Measurements from ENCODE around the gene PCSK6. TPM values are rescaled to one million over a fixed set of nuclear protein-coding genes. Genes with fewer than 3 reads are reported as not detected.

Gene PCSK6
- total and polyA plus RNA-seq, 7 donors, result 2.9 to 10.3 (median 6.4) TPM

GRCh38 chr15:101526890-101527289 is 37.4 kb upstream of the PCSK6 start:
- TF ChIP-seq EP300 (IDR thresholded peaks at IDR 0.05), result no peak
- no peak for TF ChIP-seq POLR2A (IDR thresholded peaks at IDR 0.05)
- no peak for TF ChIP-seq CTCF (IDR thresholded peaks at IDR 0.05)
- no peak for TF ChIP-seq POLR2AphosphoS5 (IDR thresholded peaks at IDR 0.05)
- intact Hi-C loops (cut with DNase I), result no loop called here
- Histone ChIP-seq H3K27me3 (no peaks in the 10 kb centered on the region), H3K27ac (no peak overlapping the region), H3K4me3 (no peak overlapping the region), H3K36me3 (no peaks in the 10 kb centered on the region), H3K9me3 (no peaks in the 10 kb centered on the region), H3K4me1 (peaks cover 0 to 23% (median 18%) of the 10 kb centered on the region in 4 donors)
- 80 to 84% methylated on average over 7 of the region's 7 CpGs for WGBS, 2 donors
- no peak for DNase-seq

GRCh38 chr15:101526442-101526841 is 36.9 kb upstream of the PCSK6 start:
- Histone ChIP-seq H3K27me3 (no peaks in the 10 kb centered on the region), H3K27ac (no peak overlapping the region), H3K4me3 (no peak overlapping the region), H3K36me3 (no peaks in the 10 kb centered on the region), H3K4me1 (peaks cover 0 to 23% (median 18%) of the 10 kb centered on the region in 4 donors), H3K9me3 (no peaks in the 10 kb centered on the region)
- 87 to 89% methylated on average over 13 of the region's 13 CpGs for WGBS, 2 donors
- intact Hi-C loops (cut with DNase I), result no loop called here
- DNase-seq, result no peak
- TF ChIP-seq POLR2A (IDR thresholded peaks at IDR 0.05) (no peak), CTCF (IDR thresholded peaks at IDR 0.05) (no peak), EP300 (IDR thresholded peaks at IDR 0.05) (no peak), POLR2AphosphoS5 (IDR thresholded peaks at IDR 0.05) (no peak)

GRCh38 chr15:101526021-101526420 is 36.5 kb upstream of the PCSK6 start:
- no peak for DNase-seq
- no peaks in the 10 kb centered on the region for H3K27me3 ChIP-seq
- 87 to 92% methylated on average over 8 of the region's 8 CpGs for WGBS, 2 donors
- H3K4me3 ChIP-seq, result no peak overlapping the region
- TF ChIP-seq POLR2AphosphoS5 (IDR thresholded peaks at IDR 0.05), result no peak
- no peak for TF ChIP-seq CTCF (IDR thresholded peaks at IDR 0.05)
- TF ChIP-seq POLR2A (IDR thresholded peaks at IDR 0.05), result no peak
- no peak for TF ChIP-seq EP300 (IDR thresholded peaks at IDR 0.05)
- no peaks in the 10 kb centered on the region for H3K9me3 ChIP-seq
- intact Hi-C loops (cut with DNase I), result no loop called here
- no peak overlapping the region for H3K27ac ChIP-seq
- H3K4me1 ChIP-seq, result peaks cover 0 to 23% (median 18%) of the 10 kb centered on the region in 4 donors
- H3K36me3 ChIP-seq, result no peaks in the 10 kb centered on the region

GRCh38 chr15:101525087-101525669 is 35.7 kb upstream of the PCSK6 start:
- intact Hi-C loops (cut with DNase I), result no loop called here
- no peak for DNase-seq
- WGBS, 2 donors, result 90 to 93% methylated on average over 10 of the region's 10 CpGs

More at GRCh38 chr15:101525087-101525669, 35.7 kb upstream of the PCSK6 start:
- no peak for TF ChIP-seq POLR2A (IDR thresholded peaks at IDR 0.05)
- no peak for TF ChIP-seq EP300 (IDR thresholded peaks at IDR 0.05)
- TF ChIP-seq POLR2AphosphoS5 (IDR thresholded peaks at IDR 0.05), result no peak
- TF ChIP-seq CTCF (IDR thresholded peaks at IDR 0.05), result no peak
- no peaks in the 10 kb centered on the region for H3K36me3 ChIP-seq
- H3K27me3 ChIP-seq, result no peaks in the 10 kb centered on the region
- peaks cover 0 to 23% (median 18%) of the 10 kb centered on the region in 4 donors for H3K4me1 ChIP-seq
- no peak overlapping the region for H3K4me3 ChIP-seq
- H3K9me3 ChIP-seq, result no peaks in the 10 kb centered on the region
- no peak overlapping the region for H3K27ac ChIP-seq

All from sigmoid colon (tissue), 7 donors.